ENCODE data around the gene HK1.

The HK1 gene

GRCh38 chr10:69428165-69428564, 149.9 kb downstream of the HK1 start:
- no peak for TF ChIP-seq GLIS3 (CRISPR knock-in tag; IDR thresholded peaks at IDR 0.05)
- ATAC-seq: no peak

DNA sequence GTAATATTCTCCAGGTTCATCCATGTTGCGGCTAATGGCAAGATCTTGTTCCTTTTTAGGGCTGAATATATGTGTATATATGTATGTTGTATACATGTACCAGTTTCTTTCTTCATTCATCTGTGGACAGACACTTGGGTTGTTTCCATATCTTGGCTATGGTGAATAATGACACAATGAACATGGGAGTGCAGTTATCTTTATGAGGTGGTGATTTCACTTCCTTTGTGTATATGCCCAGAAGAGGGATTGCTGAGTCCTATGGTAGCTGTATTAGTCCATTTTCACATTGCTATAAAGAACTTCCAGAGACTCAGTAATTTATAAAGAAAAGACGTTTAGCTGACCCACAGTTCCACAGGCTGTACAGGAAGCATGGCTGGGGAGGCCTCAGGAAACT, 155.9 kb downstream of the HK1 start:
- TF ChIP-seq PPARA (CRISPR knock-in tag; IDR thresholded peaks at IDR 0.05; ENCODE audit: borderline replicate concordance): no peak
- TF ChIP-seq BACH2 (CRISPR knock-in tag; IDR thresholded peaks at IDR 0.05; ENCODE audit: borderline replicate concordance): no peak
- no peak for TF ChIP-seq CSDC2 (CRISPR knock-in tag; IDR thresholded peaks at IDR 0.05)
- no peak for TF ChIP-seq TOX (CRISPR knock-in tag; IDR thresholded peaks at IDR 0.05; ENCODE audit: borderline replicate concordance)
- no peak for TF ChIP-seq ARNTL (CRISPR knock-in tag; IDR thresholded peaks at IDR 0.05; ENCODE audit: borderline replicate concordance, low read depth)
- no peak for TF ChIP-seq ZFP30 (CRISPR knock-in tag; IDR thresholded peaks at IDR 0.05)
- no peak for TF ChIP-seq CREB5 (CRISPR knock-in tag; IDR thresholded peaks at IDR 0.05; ENCODE audit: low read depth)
- TF ChIP-seq, protein P1, sequence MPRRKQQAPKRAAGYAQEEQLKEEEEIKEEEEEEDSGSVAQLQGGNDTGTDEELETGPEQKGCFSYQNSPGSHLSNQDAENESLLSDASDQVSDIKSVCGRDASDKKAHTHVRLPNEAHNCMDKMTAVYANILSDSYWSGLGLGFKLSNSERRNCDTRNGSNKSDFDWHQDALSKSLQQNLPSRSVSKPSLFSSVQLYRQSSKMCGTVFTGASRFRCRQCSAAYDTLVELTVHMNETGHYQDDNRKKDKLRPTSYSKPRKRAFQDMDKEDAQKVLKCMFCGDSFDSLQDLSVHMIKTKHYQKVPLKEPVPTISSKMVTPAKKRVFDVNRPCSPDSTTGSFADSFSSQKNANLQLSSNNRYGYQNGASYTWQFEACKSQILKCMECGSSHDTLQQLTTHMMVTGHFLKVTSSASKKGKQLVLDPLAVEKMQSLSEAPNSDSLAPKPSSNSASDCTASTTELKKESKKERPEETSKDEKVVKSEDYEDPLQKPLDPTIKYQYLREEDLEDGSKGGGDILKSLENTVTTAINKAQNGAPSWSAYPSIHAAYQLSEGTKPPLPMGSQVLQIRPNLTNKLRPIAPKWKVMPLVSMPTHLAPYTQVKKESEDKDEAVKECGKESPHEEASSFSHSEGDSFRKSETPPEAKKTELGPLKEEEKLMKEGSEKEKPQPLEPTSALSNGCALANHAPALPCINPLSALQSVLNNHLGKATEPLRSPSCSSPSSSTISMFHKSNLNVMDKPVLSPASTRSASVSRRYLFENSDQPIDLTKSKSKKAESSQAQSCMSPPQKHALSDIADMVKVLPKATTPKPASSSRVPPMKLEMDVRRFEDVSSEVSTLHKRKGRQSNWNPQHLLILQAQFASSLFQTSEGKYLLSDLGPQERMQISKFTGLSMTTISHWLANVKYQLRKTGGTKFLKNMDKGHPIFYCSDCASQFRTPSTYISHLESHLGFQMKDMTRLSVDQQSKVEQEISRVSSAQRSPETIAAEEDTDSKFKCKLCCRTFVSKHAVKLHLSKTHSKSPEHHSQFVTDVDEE (CRISPR knock-in tag; IDR thresholded peaks at IDR 0.05): no peak
- TF ChIP-seq, protein P2, sequence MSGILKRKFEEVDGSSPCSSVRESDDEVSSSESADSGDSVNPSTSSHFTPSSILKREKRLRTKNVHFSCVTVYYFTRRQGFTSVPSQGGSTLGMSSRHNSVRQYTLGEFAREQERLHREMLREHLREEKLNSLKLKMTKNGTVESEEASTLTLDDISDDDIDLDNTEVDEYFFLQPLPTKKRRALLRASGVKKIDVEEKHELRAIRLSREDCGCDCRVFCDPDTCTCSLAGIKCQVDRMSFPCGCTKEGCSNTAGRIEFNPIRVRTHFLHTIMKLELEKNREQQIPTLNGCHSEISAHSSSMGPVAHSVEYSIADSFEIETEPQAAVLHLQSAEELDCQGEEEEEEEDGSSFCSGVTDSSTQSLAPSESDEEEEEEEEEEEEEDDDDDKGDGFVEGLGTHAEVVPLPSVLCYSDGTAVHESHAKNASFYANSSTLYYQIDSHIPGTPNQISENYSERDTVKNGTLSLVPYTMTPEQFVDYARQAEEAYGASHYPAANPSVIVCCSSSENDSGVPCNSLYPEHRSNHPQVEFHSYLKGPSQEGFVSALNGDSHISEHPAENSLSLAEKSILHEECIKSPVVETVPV (CRISPR knock-in tag; IDR thresholded peaks at IDR 0.05): no peak
- no peak for TF ChIP-seq GLIS3 (CRISPR knock-in tag; IDR thresholded peaks at IDR 0.05)
- TF ChIP-seq ZFP3 (CRISPR knock-in tag; IDR thresholded peaks at IDR 0.05): no peak
- TF ChIP-seq POU6F1 (CRISPR knock-in tag; IDR thresholded peaks at IDR 0.05; ENCODE audit: borderline replicate concordance, low read depth): no peak
- no peak for ATAC-seq

GRCh38 chr10:69434926-69435325, 156.6 kb downstream of the HK1 start:
- TF ChIP-seq CREB5 (CRISPR knock-in tag; IDR thresholded peaks at IDR 0.05; ENCODE audit: low read depth) (no peak), ZFP3 (CRISPR knock-in tag; IDR thresholded peaks at IDR 0.05) (no peak), ZNF565 (CRISPR knock-in tag; conservative IDR thresholded peaks at IDR 0.05; ENCODE audit: low read depth) (no peak)
- TF ChIP-seq, protein P2 (CRISPR knock-in tag; IDR thresholded peaks at IDR 0.05): no peak
- ATAC-seq: no peak

DNA sequence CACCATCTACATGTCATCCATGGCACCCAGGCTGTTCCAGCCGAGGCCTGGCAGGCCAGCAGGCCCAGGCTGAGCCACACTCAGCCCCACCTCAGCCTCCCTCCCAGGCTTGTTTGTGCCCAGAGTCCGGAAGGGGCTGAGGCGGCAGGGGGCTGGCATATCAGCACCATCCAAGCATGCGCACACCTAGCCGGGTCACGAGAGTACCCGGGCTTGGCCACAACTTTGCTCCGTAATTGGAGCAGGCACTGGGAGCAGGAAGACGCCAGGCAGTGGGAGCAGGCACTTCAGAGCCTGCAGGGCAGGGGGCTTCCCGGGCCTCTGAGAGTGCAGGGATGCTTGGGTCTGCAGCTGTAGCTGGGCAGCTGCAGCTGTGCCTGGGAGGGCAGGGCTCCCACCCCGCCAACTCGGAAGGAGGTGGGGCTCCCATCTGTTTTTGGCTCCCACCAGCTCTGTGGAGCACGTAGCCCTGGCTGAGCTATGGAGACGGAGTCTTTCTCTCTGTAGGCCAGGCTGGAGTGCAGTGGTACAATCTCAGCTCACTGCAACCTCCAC, 157.7 kb downstream of the HK1 start:
- TF ChIP-seq RARB (CRISPR knock-in tag; IDR thresholded peaks at IDR 0.05): no peak
- no peak for TF ChIP-seq BACH2 (CRISPR knock-in tag; IDR thresholded peaks at IDR 0.05; ENCODE audit: borderline replicate concordance)
- no peak for TF ChIP-seq ZFP3 (CRISPR knock-in tag; IDR thresholded peaks at IDR 0.05)
- TF ChIP-seq SNAI2 (CRISPR knock-in tag; IDR thresholded peaks at IDR 0.05): no peak
- TF ChIP-seq ZFP30 (CRISPR knock-in tag; IDR thresholded peaks at IDR 0.05): no peak
- TF ChIP-seq, protein P2 (CRISPR knock-in tag; IDR thresholded peaks at IDR 0.05): no peak
- no peak for TF ChIP-seq TOX (CRISPR knock-in tag; IDR thresholded peaks at IDR 0.05; ENCODE audit: borderline replicate concordance)
- no peak for TF ChIP-seq POU6F1 (CRISPR knock-in tag; IDR thresholded peaks at IDR 0.05; ENCODE audit: borderline replicate concordance, low read depth)
- no peak for TF ChIP-seq OSR1 (CRISPR knock-in tag; IDR thresholded peaks at IDR 0.05)
- TF ChIP-seq ARNTL (CRISPR knock-in tag; IDR thresholded peaks at IDR 0.05; ENCODE audit: borderline replicate concordance, low read depth): no peak
- no peak for TF ChIP-seq GLIS3 (CRISPR knock-in tag; IDR thresholded peaks at IDR 0.05)
- TF ChIP-seq ZNF565 (CRISPR knock-in tag; conservative IDR thresholded peaks at IDR 0.05; ENCODE audit: low read depth): no peak
- TF ChIP-seq ISL1 (CRISPR knock-in tag; IDR thresholded peaks at IDR 0.05): no peak
- TF ChIP-seq ZC3H10 (CRISPR knock-in tag; IDR thresholded peaks at IDR 0.05): no peak
- no peak for ATAC-seq
